ENCODE results near the gene STEAP1B.
A peak's percentile ranks its signal among the peaks of the same experiment; 100 is the strongest.

STEAP1B gene

GRCh38 chr7:22429386-22429785 lies 70.6 kb downstream of the STEAP1B start:
- DNase-seq (ENCODE audit: low spot score): no peak

GRCh38 chr7:22427855-22428254 lies 72.1 kb downstream of the STEAP1B start:
- no peak for DNase-seq (ENCODE audit: low spot score)

- DNase-seq (ENCODE audit: low spot score): peak; percentile 46
Observed at GRCh38 chr7:22427104-22427503, 72.9 kb downstream of the STEAP1B start.

- peak; percentile 78 for DNase-seq (ENCODE audit: low spot score)
Observed at GRCh38 chr7:22426463-22427094, 73.4 kb downstream of the STEAP1B start.

GRCh38 chr7:22425361-22425760 lies 74.6 kb downstream of the STEAP1B start:
- no peak for DNase-seq (ENCODE audit: low spot score)

DNA sequence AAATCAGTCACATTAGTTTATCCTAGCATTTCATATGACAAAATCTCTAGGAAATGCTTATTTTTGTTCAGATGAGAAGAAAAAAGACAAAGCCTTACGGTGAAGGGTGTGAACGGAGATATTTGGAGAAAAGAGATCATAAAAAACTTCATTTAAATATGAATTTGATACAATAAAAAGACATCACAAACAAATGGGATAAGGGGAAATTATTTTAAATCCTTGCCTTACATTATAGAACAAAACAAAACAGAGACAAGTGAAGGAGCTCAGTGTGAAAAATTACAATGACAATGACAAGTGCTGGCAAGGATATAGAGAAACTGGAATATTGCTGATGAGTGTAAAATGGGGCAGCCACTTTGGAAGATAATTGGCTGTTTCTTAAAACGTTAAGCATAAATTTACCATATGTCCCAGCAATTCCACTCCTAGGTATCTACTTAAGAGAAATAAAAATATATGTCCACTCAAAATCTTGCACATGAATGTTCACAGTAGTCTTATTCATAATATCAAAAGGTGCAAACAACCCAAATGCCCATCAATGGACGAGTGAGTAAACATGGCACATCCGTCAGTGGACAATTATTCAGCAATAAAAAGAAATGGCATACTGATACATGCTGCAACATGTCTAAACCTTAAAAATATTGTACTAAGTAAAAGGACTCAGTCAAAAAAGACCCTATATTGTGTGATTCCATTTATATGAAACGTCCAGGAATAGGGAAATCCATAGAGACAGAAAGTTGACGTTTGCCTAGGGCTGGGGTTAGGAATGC lies 77.0 kb downstream of the STEAP1B start:
- no peak for DNase-seq (ENCODE audit: low spot score)

- no peak for DNase-seq (ENCODE audit: low spot score)
Observed at GRCh38 chr7:22420973-22421635, 78.9 kb downstream of the STEAP1B start.

GRCh38 chr7:22420008-22420407 lies 80.0 kb downstream of the STEAP1B start:
- no peak for DNase-seq (ENCODE audit: low spot score)

- DNase-seq (ENCODE audit: low spot score): peak; percentile 19
Observed at GRCh38 chr7:22419488-22419887, 80.5 kb downstream of the STEAP1B start.

GRCh38 chr7:22418251-22419046 lies 81.5 kb downstream of the STEAP1B start:
- no peak for DNase-seq (ENCODE audit: low spot score)

GRCh38 chr7:22417841-22418240 lies 82.1 kb downstream of the STEAP1B start:
- DNase-seq (ENCODE audit: low spot score): no peak

- no peak for DNase-seq (ENCODE audit: low spot score)
Observed at GRCh38 chr7:22417349-22417748, 82.6 kb downstream of the STEAP1B start.

DNA sequence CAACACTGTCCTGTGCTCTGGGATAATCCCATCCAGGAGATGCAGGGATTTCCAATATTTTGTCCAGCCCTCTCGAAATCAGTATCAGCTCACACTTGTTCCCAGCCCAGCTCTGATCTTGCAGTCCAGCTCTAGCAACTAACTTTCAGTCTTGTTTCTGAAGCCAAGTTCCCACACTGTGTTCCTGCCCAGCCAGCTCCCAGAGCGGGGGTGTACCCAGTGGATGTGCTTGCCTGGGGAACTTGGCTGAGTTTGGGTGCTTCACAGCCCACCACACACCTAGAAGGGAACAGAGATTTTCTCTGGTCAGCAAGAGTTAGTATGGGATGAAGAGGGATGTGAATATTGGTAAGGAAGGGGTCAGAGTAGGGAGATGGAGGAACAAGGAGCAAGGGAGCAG lies 85.6 kb downstream of the STEAP1B start:
- no peak for DNase-seq (ENCODE audit: low spot score)

DNA sequence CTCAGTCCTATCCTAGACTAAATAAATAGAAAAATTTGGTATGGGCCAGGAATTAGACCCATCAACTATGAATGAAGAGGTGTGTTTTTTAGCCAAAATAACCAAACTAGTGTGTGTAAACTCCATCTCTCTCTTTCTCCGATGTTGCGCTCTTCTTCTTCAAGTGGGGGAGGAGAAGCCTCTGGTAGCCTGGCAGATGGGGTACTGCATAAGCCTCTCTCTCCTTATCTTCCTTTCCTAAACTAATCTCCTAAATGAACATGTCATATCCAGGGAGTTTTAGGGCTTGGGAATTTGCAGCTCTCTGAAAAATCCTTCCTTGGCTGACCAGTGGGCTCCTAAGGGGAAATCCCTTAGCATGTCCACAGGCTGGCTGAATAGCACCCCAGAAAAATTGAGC lies 86.8 kb downstream of the STEAP1B start:
- DNase-seq (ENCODE audit: low spot score): no peak

DNA sequence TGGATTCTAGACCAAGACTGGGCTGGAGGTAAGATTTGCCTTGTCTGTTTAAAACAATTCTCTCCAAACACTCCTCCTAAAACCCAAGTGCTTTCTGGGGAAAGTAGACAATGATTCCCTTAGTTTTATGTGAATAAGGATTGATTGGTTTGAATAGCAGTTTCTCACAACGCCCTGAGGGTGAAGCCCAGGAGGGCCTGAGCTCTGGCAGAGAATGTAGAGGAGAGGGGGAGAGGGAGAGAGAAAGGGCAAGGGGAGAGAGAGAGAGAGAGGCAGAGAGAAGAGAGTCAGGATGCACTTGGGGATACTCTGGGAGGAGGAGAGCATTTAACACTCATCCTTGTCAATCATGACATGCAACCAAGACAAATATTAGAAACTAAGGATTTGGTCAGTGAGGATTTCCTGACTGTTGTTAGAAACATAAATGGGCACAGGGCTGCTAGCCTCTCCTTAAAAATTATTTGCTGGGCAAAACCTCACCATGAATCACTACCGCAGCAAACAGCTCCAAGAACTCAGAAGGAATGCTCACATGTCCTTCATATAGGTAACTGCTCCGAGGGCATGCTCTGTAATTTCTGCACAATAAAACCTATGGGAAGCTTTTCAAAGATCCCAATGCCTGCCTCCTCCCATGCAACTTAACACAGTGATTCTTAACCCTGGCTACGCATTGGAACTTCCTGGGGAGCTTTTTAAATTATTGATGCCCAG lies 87.9 kb downstream of the STEAP1B start:
- no peak for DNase-seq (ENCODE audit: low spot score)

DNA sequence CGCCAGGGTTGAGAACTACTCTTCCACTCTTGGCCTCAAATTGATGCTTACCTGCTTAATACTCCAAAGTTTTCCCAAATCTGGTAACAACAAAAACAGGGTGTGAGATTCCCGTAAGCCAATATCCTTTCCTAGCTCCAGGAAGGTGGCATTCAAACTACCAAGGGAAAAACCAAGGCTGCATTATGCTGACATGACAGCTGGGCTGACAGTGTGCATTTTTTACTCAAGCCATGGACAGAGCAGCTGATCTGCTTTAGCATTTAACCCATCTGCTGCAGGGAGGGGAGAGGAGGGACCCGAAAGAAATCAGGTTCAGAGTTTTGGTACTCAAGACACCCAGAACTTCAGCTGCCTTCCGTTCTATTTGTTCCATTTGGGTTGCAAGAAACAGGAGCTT lies 93.3 kb downstream of the STEAP1B start:
- no peak for DNase-seq (ENCODE audit: low spot score)

DNA sequence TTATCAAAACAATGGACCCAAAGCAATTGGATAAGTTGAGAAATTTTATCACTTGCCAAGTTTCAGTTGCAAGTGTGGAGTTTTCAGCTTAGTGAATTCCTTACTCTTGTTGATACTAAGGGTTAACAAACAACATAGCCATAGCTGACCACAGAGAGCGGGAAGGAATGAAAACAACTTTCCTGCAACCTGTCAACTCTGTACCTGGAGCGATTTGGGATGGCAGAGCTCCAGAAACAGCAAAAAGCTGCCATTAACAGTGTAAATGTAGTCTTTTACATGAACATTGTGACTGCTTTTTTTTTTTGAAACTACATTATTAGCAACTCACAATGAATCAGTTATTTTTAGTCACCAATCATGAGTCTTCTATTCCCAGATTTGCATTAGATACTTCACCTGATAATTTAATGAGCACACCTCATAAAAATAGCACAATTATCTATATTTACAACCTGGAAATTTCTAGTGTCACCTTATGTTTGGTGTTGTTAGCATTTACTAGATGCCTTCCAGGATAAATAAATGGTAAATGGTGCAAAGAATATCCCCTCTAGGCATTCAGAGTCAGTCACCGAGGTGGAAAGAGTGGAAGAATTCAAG lies 95.5 kb downstream of the STEAP1B start:
- DNase-seq (ENCODE audit: low spot score): no peak

DNA sequence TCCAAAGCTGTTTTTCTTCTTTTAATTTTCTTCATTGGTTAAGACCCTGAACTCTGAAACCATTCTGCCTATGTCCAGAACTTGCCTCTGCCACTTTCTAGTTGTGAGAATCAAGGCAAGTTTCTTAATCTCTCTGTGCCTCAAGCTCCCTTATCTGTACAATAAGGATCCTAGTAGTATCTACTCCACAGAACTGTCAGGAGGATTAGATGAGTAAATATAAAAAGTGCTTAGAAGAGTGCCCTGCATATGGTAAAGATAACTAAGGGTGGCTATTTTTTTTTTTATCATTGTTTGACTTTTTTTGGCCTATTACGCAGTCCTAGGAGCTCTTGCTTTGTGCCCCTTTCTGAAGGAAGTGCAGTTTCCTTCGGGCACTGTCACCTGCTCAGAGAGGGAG lies 96.6 kb downstream of the STEAP1B start:
- no peak for DNase-seq (ENCODE audit: low spot score)

- DNase-seq (ENCODE audit: low spot score): no peak
Observed at GRCh38 chr7:22402250-22402649, 97.7 kb downstream of the STEAP1B start.

- no peak for DNase-seq (ENCODE audit: low spot score)
Observed at GRCh38 chr7:22400936-22401553, 98.9 kb downstream of the STEAP1B start.
